K562 (cell line): ENCODE results near the gene IRF9. TPM values are rescaled to one million over a fixed set of nuclear protein-coding genes. Genes with fewer than 3 reads are reported as not detected.

ENCODE experiments used
- HOXB6 ChIP-seq: fragments of 250-450 bp; sonication (Bioruptor Pico); IDR thresholded peaks from 2 replicates; pipeline ENCODE4 v1.5.1; 2022; ENCODE audit warnings: mild to moderate bottlenecking, borderline replicate concordance
- ILK ChIP-seq: fragments of 450-650 bp; IDR thresholded peaks from 2 replicates; pipeline ENCODE4 v1.6.1; 2016; ENCODE audit warnings: missing genetic modification characterization, low read depth, mild to moderate bottlenecking, missing compliant biosample characterization, moderate library complexity, borderline replicate concordance
- KLF1 ChIP-seq: fragments of 450-650 bp; IDR thresholded peaks from 2 replicates; pipeline ENCODE4 v1.6.1; 2016; ENCODE audit warnings: missing genetic modification characterization, missing compliant biosample characterization
- MCM5 ChIP-seq: fragments of 450-650 bp; IDR thresholded peaks from 2 replicates; pipeline ENCODE4 v1.6.1; 2016; ENCODE audit warnings: low read depth
- NCOA6 ChIP-seq: fragments of 450-650 bp; IDR thresholded peaks from 2 replicates; pipeline ENCODE4 v1.6.1; 2017; ENCODE audit warnings: mild to moderate bottlenecking
- NFIX ChIP-seq: fragments of 250-450 bp; sonication (Bioruptor Pico); IDR thresholded peaks from 2 replicates; pipeline ENCODE4 v1.4.0; 2020; ENCODE audit warnings: low read depth, mild to moderate bottlenecking, moderate library complexity
- NUFIP1 ChIP-seq: fragments of 450-650 bp; IDR thresholded peaks from 2 replicates; pipeline ENCODE4 v1.6.1; 2018; ENCODE audit not compliant: partially characterized antibody
- PCBP2 ChIP-seq: fragments of 200-400 bp; formaldehyde crosslinking; IDR thresholded peaks from 2 replicates; pipeline ENCODE4 v1.6.1; 2018; ENCODE audit warnings: low read length, low read depth, mild to moderate bottlenecking, moderate library complexity; ENCODE audit not compliant: poor library complexity, severe bottlenecking
- PML ChIP-seq: IDR thresholded peaks from 2 replicates; pipeline ENCODE4 v1.6.1; 2012; ENCODE audit warnings: low read length, inconsistent platforms
- PTBP1 ChIP-seq: fragments of 200-400 bp; formaldehyde crosslinking; IDR thresholded peaks from 2 replicates; pipeline ENCODE4 v1.6.1; 2017; ENCODE audit warnings: low read depth, low read length
- SMAD2 ChIP-seq: fragments of 150-350 bp; IDR thresholded peaks from 2 replicates; pipeline ENCODE4 v1.6.1; 2014; ENCODE audit warnings: low read depth, mild to moderate bottlenecking, low read length
- TGIF2 ChIP-seq: sonication (generic); formaldehyde crosslinking; IDR thresholded peaks from 2 replicates; pipeline ENCODE4 v1.8.1; 2022; ENCODE audit warnings: mild to moderate bottlenecking, missing genetic modification reagents, moderate library complexity
- ZFX ChIP-seq: sonication (generic); formaldehyde crosslinking; IDR thresholded peaks from 2 replicates; pipeline ENCODE4 v1.8.0; 2022; ENCODE audit warnings: mild to moderate bottlenecking, missing genetic modification reagents, moderate library complexity
- polyA plus RNA-seq, 8 experiments: library from polyadenylated mRNA; depleted of rRNA in 4 of 8; stranded (reverse) in 5 of 8; unstranded in 3 of 8; fragments of >200 nt; fragmentation: Nextera tagmentation in 2 of 8; fragmentation: Illumina TruSeq in 1 of 8; extraction: Ambion mirVana in 2 of 8; extraction: Trizol in 1 of 8; gene quantifications; 2 replicates each; pipeline versions ENCODE4 v1.2.1 to v1.2.3, GENCODE V29; 2011 to 2014; ENCODE audit warnings: inconsistent platforms in 1 of 8, missing spikeins in 1 of 8
- total RNA-seq, 7 experiments: library from RNA; depleted of rRNA in 6 of 7; stranded (reverse); fragments of >200 nt in 6 of 7; fragmentation: Illumina TruSeq in 2 of 7; extraction: Trizol in 2 of 7; gene quantifications; 2 replicates each; pipeline versions ENCODE4 v1.2.1 to v1.2.3, GENCODE V29; 2011 to 2021; ENCODE audit warnings: low replicate concordance in 1 of 7
- TF ChIP-seq, protein P1 (sequence below): sonication (generic); formaldehyde crosslinking; IDR thresholded peaks from 2 replicates; pipeline ENCODE4 v1.8.0; 2022; ENCODE audit warnings: mild to moderate bottlenecking, missing genetic modification reagents
- TF ChIP-seq, protein P2 (sequence below): fragments of 250-450 bp; sonication (Bioruptor Pico); IDR thresholded peaks from 2 replicates; pipeline ENCODE4 v1.5.0; 2021; ENCODE audit warnings: mild to moderate bottlenecking, moderate library complexity
- TF ChIP-seq, protein P3 (sequence below): fragments of 450-650 bp; IDR thresholded peaks from 2 replicates; pipeline ENCODE4 v1.6.1; 2016; ENCODE audit warnings: missing biosample characterization, missing genetic modification characterization

Gene IRF9
- total and polyA plus RNA-seq, 9 of the 15 experiments (the other 6 are each of a cell fraction or from before 2014, with no cell fraction given), result 0.79 to 14.8 (median 6.1) TPM

DNA sequence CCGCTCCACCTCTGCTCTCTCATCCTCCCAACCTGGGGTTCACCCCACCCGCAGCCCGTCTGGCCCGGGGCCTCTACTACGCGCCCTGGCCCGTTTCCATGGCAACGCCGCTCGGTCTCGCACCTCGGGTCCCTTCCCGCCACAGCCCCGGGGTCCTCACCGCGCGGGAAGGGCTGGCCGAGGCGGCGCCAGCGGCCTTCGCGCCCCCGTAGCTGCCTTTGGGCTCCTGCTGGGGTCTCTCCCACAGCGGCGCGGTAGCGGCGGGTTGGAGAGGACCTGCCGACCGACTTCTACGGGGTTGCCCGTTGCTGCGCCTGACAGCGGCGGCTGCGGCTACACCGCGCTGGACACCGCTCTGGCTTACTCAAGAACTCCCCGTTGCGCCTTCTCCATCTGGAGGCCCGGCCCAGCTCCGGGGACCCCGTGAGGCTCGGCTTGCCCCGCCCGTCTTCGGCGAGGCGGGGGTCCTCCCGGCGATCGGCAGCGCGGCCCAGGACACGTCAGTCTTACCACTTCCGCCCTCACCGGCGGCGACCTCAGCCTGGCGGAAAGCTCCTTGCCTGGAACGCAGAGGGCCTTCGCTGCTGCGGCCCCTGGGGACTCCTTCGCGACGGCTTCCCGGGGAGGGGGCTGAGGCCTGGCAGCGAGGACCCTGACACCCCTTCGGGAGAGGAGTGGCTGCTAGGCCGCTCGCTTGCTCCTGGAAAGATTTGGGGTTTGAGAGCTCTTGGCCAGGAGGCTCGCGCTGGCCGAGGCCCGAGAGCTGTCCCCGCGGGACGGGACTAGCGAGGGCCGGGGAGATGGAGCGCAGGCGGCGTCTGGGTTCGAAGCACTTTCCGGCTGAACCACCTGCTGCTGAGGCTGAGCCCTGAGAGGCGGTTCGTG lies 34.4 kb downstream of the IRF9 start, which contains the start of gene TM9SF1 (continued):
- peak; percentile 61 for TF ChIP-seq KLF1 (tag)
- TF ChIP-seq SMAD2, result no peak
- no peak for TF ChIP-seq PCBP2
- no peak for TF ChIP-seq PTBP1
- TF ChIP-seq, protein P1, sequence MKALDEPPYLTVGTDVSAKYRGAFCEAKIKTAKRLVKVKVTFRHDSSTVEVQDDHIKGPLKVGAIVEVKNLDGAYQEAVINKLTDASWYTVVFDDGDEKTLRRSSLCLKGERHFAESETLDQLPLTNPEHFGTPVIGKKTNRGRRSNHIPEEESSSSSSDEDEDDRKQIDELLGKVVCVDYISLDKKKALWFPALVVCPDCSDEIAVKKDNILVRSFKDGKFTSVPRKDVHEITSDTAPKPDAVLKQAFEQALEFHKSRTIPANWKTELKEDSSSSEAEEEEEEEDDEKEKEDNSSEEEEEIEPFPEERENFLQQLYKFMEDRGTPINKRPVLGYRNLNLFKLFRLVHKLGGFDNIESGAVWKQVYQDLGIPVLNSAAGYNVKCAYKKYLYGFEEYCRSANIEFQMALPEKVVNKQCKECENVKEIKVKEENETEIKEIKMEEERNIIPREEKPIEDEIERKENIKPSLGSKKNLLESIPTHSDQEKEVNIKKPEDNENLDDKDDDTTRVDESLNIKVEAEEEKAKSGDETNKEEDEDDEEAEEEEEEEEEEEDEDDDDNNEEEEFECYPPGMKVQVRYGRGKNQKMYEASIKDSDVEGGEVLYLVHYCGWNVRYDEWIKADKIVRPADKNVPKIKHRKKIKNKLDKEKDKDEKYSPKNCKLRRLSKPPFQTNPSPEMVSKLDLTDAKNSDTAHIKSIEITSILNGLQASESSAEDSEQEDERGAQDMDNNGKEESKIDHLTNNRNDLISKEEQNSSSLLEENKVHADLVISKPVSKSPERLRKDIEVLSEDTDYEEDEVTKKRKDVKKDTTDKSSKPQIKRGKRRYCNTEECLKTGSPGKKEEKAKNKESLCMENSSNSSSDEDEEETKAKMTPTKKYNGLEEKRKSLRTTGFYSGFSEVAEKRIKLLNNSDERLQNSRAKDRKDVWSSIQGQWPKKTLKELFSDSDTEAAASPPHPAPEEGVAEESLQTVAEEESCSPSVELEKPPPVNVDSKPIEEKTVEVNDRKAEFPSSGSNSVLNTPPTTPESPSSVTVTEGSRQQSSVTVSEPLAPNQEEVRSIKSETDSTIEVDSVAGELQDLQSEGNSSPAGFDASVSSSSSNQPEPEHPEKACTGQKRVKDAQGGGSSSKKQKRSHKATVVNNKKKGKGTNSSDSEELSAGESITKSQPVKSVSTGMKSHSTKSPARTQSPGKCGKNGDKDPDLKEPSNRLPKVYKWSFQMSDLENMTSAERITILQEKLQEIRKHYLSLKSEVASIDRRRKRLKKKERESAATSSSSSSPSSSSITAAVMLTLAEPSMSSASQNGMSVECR (CRISPR knock-in tag), result peak; percentile 81; the same call in 1 of the 2 replicates
- peak; percentile 95 for TF ChIP-seq ZFX
- no peak for TF ChIP-seq ILK
- no peak for TF ChIP-seq NFIX (CRISPR knock-in tag)
- TF ChIP-seq TGIF2, result peak; percentile 68; the same call in 1 of the 2 replicates
- TF ChIP-seq PML, result peak; percentile 18; the same call in 1 of the 2 replicates
- peak; percentile 35; the same call in 1 of the 2 replicates for TF ChIP-seq NCOA6
- TF ChIP-seq NUFIP1, result no peak
- no peak for TF ChIP-seq MCM5
- TF ChIP-seq, protein P2, sequence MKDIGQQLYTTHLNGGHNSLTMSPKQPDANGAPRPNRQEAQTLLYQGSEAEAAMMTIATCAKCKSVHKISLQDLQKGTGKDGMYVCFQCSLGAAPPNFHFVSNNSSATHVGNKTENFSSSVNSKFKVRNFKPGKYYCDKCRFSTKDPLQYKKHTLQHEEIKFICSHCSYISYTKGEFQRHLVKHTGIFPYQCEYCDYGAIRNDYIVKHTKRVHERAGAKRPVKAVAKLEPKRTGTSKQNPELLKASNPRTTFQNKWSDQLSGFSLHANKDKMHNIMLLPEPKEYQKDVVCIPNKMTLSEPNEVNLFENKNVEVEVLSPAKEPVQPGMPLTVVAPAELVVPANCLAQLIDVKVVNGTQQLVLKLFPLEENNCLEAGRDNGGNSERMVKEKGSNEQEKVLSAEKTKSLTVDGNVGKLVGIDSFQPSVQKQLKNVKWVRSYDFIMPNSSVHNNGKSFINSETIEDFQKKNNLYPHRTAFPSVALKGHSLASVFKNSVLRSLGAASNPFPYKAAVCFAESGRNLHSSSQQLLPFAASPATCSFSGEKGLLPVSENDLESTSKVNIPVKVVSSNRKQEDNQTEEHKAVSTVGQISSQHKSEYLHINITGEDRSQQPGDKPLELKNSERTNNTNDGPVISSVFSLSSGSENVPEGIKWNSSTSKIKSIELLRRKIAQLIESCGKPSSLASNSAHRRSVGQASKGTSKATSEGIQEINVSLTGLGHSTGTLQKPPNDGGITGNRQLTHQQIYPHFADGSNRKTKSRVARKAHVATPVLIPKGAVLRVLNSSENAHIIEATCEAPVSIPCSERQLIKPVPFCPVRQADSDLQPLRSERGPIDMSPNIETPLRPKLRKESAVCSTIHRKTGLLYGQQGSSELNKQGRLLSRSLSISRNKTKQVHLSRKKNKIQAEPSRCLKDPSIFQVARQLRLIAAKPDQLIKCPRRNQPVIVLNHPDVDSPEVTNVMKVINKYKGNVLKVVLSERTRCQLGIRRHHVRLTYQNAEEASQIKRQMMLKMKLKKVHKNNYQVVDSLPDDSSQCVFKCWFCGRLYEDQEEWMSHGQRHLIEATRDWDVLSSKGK (CRISPR knock-in tag), result no peak
- TF ChIP-seq HOXB6 (CRISPR knock-in tag), result no peak
- TF ChIP-seq, protein P3, sequence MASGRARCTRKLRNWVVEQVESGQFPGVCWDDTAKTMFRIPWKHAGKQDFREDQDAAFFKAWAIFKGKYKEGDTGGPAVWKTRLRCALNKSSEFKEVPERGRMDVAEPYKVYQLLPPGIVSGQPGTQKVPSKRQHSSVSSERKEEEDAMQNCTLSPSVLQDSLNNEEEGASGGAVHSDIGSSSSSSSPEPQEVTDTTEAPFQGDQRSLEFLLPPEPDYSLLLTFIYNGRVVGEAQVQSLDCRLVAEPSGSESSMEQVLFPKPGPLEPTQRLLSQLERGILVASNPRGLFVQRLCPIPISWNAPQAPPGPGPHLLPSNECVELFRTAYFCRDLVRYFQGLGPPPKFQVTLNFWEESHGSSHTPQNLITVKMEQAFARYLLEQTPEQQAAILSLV (tag), result no peak
